ENCODE results near the gene FKBP9. TPM values are rescaled to one million over a fixed set of nuclear protein-coding genes. Genes with fewer than 3 reads are reported as not detected.
"Not testable (repeated sequence)": the region's sequence is repeated elsewhere in the genome, so short reads cannot be mapped to it uniquely, and the experiment has no call there.

Gene FKBP9
- polyA plus RNA-seq, 10 donors = 135 to 257 (median 167) TPM

GRCh38 chr7:32943252-32944030, 13.8 kb upstream of the FKBP9 start:
- DNase-seq = no peak

GRCh38 chr7:32947420-32947983, 9.7 kb upstream of the FKBP9 start:
- no peak for DNase-seq

DNA sequence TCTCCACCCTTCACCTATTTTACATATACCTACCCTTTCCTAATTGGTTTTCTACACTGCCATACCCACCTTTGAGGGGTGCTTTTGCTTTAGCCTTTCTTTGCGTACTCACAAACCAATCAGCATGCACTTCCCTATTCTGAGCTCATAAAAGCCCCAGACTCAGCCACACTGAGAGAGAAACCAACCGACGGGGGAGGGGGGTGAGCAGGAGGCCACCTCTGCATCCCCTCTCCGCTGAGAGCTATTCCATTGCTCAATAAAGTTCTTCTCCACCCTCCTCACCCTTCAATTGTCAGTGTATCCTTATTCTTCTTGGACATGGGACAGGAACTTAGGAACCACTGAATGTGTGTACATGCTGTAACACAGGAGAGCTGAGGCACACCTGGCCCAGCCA, 9.0 kb upstream of the FKBP9 start:
- DNase-seq = no peak

DNA sequence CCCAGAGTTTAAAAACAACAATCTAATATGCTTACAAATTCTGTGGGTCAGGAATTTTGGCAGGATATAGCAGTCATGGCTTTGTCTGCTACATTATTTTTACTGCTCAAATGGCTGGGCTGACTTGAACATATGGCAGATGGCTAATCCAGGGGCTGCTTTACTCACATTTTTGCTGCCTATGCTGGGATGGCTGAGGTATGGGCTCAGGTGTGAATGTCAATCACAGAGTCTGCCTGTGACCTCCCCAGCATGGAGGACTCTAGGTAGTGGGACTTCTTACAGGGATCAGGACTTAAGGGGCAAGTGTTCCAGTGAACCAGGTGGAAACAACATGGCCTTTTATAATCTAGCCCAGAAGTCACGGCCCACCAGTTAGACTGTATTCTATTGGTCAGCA, 4.4 kb upstream of the FKBP9 start:
- no peak for DNase-seq

DNA sequence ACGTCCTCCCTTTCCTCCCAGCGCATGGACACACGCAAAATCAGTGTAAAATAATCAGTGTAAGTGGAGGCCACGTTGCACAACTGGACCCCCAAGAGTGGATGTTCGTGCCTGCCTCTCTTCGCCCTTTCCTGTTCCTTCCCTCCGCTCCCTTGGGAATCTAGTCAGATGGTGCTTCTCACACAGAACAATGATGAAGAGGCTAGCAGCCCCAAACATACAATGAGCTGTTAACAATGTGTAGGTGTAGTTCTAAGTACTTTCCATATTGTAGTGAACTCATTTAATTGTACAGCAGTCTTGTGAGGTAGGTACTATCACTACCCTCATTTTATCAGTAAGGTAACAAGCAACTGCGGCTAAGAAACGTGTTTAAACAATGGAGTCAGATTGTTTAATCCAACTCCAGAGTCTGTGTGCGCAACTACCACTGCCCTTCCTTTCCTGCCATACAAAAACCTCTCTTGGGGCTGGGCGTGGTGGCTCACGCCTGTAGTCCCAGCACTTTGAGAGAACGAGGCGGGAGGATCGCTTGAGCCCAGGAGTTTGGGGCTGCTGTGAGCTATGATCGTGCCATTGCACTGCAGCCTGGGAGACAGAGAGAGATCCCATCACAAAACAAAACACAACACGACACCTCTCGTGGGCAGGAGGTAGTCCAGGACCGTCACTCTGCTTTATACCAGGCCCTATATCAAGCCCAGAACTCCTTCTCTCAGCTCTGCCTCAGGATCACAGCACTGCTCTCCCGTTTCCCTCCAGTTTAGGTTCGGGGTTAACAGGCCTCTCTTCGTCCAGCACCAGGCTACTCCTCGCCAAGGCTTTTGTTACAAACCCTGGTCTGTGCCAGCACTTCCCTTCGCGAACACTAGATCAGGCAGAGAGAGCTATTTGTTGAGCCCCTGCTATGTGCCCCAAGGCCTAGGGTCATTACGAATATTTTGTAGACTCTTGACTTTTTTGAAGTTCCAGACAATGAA, 1.1 kb downstream of the FKBP9 start:
- DNase-seq = peak in 2 of 3 donors; percentile 48 to 70

DNA sequence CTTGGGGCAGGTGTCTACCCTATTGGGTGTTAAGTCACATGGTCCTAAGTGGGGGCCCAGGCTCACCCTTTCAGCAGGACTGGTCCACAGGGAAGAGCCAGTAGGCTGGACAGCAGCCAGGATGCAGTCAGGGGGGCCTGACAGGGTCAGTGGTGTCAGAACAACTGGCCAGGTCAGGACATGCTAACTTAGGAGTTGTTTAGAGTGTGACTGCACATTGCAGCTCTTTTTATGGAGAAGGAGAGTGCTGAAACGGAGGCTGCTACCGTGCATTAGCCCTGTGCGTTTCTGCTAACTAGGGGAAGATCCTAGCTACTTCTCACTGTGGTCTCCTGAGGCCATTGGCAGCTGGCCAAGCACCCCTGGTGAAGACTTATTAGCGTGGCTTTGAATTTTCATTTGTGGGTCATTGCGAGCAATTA, 6.7 kb downstream of the FKBP9 start:
- peak in 1 of 3 donors; percentile 41 for DNase-seq

- peak in 2 of 3 donors; percentile 16 to 63 for DNase-seq
Measured at GRCh38 chr7:32964461-32965159, 7.4 kb downstream of the FKBP9 start.

GRCh38 chr7:32966489-32967267, 9.4 kb downstream of the FKBP9 start:
- DNase-seq = not testable (repeated sequence)

DNA sequence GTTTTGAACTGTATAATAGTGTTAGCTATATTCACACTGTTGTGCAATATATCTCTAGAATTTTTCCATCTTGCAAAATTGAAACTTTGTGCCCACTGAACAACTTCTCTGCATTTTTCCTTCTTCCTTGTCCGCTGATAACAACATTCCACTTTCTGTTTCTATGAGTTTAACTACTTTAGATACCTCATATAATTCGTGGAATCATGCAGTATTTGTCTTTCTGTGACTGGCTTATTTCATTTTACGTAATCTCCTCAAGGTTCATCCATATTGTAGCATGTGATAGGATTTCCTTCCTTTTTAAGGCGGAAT, 10.0 kb downstream of the FKBP9 start:
- DNase-seq = not testable (repeated sequence)

DNA sequence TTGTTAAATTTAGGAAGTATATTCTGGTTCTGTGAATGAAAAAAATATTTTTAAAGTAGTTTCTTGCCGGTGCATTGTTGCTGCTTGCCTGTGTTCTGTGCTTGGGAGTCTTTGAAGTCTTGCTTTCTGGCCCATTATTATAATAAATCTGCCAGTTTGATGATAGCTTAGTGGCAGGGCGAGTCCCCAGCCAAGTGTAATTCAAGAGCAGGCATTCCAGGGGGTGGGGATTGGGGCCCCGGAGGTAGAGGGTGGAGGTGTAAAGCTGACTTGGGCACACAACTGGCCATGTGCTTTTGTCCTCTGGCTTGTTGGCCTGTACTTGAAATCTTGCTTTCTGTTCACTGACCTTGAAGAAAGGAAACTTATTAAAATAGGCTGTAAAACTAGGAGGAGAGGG, 14.7 kb downstream of the FKBP9 start:
- DNase-seq = not testable (repeated sequence)

DNA sequence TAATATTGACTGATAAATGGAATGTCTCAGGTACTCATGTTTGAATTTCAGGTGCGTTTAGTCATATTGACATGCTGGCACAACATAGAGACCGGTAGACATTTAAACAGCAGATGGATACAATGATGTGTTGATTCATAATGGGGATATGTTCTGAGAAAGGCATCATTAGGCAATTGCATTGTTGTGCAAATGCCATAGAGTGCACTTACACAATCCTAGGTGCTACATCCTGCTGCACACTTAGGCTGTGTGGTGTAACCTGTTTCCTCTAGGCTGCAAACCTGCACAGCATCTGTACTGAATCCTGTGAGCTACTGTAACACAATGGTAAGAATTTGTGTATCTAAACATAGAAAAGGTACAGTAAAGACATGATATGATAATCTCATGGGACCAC, 19.9 kb downstream of the FKBP9 start:
- not testable (repeated sequence) for DNase-seq

DNA sequence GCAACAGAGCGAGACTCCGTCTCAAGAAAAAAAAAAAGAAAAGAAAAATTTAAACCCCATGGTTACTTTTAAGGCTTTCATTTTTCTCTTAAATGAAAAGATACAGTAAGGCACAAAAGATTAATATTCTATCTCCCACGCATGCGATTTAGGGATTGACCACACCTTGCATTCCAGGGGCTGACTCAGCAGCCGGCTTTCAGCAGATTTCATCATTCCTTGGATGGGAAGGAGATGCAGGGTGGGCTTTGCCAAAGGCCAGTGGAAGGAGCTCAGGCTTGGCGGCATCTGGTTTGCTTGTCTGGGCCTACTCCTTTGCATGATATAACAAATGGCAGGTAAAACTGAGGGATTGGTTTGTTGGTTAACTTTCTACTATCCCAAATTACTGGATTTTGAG, 22.0 kb downstream of the FKBP9 start:
- DNase-seq = peak in 2 of 3 donors; percentile 19 to 78

DNA sequence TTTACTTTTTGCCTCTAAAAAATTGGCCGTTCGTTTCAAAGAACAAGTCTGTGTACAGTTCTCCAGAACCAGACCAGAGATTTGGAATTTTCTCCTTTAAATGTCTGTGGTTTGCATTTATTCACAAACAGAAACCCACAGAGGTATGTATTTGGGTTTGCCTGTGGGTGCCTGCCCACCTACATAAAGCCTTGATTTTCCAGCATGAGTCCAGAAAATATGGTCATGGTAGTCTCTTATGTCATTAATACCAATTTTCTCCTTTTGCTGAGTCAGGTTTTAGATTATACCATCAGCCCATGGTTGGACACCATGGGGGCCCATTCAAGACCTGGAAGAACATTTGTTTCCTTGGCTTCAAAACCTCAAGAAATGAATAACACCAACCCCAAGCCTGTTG, 22.7 kb downstream of the FKBP9 start:
- DNase-seq = not testable (repeated sequence)

DNA sequence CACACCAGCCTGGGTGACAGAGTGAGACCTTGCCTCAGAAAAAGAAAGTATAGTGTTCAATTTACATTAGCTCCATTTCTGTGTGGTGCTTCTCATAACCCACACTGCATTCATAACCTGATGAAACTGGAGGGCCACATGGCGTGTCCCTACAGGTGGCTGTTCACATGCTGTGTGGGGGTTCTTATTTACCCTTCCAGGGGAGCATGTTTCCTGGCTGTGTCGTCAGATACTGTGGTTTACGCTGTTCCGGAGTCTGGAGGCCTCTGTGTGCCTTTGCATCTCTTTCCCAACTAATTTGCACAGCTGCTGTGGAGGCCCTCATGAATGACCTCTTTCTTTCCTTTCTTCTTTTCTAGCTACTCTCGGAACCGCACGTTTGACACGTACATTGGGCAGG, 30.9 kb downstream of the FKBP9 start:
- DNase-seq = not testable (repeated sequence)

DNA sequence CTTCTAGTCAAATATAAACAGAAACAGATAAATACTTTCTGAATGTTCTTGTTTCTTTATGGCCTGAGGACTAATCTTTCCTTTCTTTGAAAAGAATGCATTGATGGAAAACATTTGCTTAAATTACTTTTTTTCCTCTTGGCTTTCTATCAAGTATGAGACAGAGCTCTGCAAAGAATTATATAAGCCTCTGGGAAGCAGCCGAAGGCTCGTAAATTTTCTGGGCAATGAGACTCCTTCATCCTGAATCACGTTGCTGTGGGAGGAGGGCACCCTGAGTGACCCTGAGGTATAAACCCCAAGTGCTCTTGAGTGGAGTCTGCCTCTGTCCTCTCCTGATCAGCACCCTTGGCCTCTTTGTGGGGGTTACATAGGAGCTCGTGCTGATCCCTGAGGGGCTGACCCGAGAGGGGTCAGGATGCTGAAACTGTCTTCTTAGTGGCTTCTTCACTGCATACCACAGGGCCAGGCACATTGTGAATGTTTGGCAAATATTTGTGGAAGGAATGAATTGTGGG, 33.9 kb downstream of the FKBP9 start:
- peak; percentile 27 to 71 (median 67) for DNase-seq

DNA sequence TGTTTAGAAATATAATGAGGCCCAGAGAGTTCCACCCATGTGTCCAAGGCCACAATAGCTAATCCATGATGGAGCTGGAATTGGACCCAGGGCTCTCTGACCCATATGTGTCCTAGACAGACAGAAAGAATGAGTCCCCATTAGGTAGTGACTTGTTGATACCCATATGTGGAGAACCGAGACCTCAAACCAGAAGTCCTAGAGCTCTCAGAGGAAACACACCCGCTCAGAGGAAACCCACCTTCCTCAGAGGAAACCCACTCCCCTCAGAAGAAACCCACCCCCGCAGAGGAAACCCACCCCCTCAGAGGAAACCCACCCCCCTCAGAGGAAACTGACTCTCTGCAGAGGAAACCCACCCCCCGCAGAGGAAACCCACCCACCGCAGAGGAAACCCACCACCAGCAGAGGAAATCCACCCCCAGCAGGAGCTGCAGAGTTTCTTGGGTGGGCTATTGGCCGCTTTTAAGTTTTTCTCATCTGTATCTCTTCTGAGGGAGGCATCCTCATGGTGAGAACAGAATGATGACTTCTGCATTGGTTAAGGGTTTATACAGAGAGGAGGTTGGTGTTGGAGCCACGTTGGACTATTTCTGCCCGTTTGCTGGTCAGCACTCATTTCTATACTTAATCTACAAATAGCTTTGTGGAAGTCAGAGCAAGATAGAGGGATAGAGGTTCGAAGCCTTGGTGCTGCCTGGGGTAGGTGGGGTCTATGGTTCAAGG, 34.9 kb downstream of the FKBP9 start:
- not testable (repeated sequence) for DNase-seq

- DNase-seq = not testable (repeated sequence)
Measured at GRCh38 chr7:32992750-32993149, 35.5 kb downstream of the FKBP9 start.

GRCh38 chr7:32997956-32998355, 40.7 kb downstream of the FKBP9 start:
- peak in 2 of 3 donors; percentile 9 to 41 for DNase-seq

GRCh38 chr7:32998361-32999171, 41.3 kb downstream of the FKBP9 start:
- peak; percentile 52 to 82 (median 65) for DNase-seq

Measured in muscle of back (tissue), 11 donors.